COLO668 (cell line): ENCODE measurements around the gene LMF2.

Experiments used
- DNase-seq: peaks from one replicate; lab custom pipeline; 2025; ENCODE audit not compliant: unreplicated experiment; lab: John Stamatoyannopoulos, UW

LMF2 gene

DNA sequence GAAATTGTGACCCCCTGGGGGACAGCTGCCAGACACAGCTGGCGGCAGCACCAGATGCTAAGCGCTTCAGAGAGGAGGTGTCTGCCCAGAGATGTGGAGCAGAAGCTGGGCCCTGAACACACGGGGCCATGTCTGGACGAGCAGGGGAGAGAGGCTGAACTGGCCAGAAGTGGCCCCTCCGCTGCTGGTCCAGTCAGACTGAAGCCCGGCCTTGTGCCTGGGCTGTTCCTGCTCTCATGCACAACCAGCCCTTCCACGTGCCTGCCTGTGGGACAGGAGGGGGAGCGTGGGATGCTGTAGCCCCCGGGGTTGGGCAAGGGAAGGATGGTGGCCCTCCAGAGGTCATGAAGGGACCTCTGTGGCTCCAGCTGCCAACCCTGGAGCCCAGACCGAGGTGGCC, 24.4 kb downstream of the LMF2 start:
- DNase-seq: no peak

DNA sequence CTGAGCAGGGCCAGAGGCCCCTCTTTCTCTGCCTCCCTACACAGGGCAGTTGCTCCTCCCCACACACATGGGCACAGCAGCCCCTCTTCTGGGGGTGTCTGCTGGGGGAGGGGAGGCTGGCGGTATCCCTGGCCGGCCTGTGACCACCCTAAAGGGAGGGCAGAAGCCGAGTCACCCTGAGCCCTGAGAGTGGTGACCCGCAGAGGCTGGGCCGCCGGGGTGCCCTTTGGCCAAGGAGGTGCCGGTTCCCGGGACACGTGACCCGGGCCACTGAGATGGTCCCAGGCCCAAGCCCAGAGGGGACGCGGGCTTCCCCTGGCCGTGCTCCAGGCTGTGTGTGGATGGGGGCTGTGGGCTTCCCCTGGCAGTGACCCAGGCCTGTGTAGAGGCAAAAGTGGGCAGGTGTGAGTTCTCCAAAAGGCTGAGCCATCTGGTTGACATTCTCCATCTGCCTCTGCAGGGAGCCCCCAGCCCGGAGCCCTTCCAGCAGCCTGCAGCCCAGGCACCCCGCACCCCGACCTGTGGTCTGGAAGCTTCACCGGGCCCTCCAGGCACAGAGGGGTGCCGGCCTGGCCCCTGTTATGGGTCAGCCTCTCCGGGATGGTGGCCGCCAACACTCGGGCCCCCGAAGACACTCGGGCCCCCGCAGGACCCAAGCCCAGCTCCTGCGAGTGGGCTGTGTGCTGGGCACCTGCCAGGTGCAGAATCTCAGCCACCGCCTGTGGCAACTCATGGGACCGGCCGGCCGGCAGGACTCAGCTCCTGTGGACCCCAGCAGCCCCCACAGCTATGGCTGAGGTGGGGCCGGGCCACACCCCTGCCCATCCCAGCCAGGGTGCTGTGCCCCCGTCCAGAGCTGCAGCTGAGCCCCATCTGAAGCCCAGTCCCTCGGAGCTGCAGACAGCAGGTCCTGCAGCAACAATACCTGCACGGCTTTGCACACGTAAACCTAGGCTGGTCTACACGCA, 25.1 kb downstream of the LMF2 start:
- DNase-seq: no peak

- DNase-seq: peak; percentile 36
These were observed 25.9 kb downstream of the LMF2 start, which contains the start of gene ADM2 for GRCh38 chr22:50481440-50482106. ADM2 (plus strand) TSS chr22:50481543; CDS start chr22:50481848, 305 bp downstream.

DNA sequence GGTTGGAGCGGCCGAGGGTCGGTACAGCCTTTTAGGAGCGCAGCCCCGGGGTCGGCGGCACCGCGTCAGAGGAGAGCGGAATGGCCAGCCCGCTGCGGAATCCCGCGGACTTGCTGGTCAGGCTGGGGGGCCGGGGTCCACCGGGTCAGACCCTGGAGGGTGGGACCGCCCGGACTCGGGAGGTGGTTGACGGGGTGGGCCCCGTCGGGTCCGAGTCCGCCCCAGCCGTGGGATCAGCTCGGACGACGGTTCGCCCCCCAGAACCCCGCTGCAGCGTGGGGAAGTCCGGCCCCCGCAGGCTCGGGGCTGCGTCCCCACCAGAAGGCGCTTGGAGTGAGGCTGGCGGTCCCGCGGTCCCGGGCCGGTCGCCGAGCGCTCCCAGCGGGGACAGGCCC, 26.5 kb downstream of the LMF2 start:
- no peak for DNase-seq

GRCh38 chr22:50479721-50480120, 27.8 kb downstream of the LMF2 start:
- no peak for DNase-seq

DNA sequence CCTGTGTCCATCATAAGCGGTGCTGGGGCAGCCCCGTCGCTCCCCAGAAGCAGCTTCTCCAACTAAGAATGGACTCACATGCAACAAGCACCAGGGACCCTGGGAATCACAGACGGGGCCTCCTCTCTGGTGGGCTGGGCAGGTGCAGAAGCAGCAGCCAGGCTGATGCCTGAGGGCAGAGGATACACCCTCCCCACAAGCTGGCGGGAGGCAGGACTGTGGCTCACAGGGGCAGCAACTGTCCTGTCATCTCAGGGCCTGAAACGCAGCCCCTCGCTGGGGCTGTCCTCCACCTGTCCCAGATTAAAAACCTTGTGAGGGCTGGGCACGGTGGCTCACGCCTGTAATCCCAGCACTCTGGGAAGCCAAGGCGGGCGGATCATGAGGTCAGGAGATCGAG, 29.6 kb downstream of the LMF2 start:
- DNase-seq: no peak

DNA sequence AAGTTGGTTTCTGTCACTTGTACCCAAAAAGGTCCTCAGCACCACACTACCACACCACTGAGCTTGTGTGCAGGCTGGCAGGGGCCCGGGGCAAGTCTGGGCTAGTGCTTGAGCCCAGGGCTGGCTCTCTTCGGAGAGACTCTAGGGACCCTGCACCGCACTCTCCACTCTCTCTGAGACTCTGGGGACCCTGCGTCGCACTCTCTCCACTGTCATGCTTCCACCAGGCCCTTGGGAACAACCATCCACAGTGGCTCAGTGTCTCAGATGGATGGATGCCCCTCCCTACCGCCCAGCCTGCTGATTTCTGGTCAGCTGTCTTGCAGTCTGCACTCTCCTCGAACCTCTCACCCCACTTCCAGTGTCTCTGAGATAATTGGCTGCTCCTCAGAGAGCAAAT, 30.6 kb downstream of the LMF2 start:
- DNase-seq: no peak

DNA sequence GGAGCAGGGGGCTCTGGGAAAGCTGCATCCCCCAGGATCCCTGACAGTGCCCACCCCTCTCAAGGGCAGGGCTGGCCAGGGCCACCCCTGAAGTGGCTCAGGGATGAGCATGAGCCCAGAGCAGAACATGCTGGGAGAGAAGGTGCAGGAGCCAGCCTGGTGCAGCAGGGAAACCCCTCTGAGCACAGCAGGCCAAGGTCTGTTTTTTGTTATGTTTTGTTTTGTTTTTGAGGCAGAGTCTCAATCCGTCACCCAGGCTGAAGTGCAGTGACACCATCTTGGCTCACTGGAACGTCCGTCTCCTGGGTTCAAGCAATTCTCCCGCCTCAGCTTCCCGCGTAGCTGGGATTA, 31.9 kb downstream of the LMF2 start:
- no peak for DNase-seq

- peak; percentile 95 for DNase-seq
These were observed 32.5 kb downstream of the LMF2 start, which contains the start of gene SBF1 for GRCh38 chr22:50474710-50475651. SBF1 (minus strand) TSS chr22:50475035; CDS start chr22:50474840, 195 bp downstream.

GRCh38 chr22:50473855-50474671, 33.4 kb downstream of the LMF2 start:
- DNase-seq: peak; percentile 46

DNA sequence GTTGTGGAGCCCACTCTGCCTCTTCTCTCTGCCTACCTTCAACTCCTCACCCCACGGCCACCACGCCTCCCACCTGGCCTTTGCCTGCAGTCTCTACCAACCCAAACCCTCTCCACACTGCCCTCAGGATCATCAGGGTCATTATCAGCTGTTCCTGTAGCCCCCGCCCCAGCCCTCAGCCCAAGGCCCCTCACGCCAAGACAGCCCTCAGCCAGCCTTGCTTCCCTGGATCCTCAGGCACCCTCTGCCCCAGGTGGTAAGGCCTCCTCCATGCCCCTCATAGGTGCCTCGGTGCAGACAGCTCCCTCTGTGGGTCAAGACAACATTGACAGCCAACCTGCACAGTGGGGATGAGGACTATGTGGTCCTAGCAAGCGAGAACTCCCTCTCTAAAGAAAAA, 34.4 kb downstream of the LMF2 start:
- DNase-seq: peak; percentile 30

DNA sequence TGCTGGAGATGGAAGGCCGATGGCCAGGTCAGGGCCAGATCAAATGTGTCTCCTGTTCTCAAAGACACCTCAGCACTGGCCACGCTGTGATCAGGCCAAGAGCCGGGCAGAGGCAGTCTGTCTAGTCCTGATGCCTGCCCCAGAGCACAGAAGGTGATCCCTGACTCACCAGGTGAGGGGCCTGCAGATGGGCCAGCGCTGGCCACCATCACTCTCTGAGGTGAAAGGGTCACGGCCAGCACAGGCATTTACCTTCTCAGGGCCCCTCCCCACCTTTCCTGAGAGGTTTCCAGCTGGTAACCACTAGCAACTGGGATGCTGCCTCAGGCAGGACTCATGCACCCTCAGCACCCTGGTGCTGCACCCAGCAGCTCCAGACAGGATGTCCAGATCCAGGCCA, 35.5 kb downstream of the LMF2 start:
- DNase-seq: no peak

- no peak for DNase-seq
These were observed 36.2 kb downstream of the LMF2 start for GRCh38 chr22:50471197-50471847.

DNA sequence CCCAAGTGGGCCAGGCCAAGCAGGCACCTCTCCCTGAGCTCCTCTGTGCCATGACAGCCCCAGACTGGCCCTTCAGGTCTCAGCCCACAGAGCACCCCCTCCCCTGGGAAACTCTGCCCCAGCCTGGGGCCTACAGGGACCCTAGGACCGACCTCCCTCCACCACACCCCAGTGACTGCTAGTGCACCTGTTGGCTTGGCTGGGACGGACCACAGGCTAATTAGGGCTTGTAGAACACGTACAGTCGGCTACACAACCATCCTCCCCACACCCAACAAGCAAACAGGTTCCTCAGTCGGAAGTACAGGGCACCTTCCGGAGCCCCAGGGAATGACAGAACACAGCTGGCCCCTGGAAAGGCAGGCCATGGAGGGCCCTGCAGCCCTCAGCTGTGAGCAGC, 37.0 kb downstream of the LMF2 start:
- peak; percentile 71 for DNase-seq

GRCh38 chr22:50469377-50470305, 37.9 kb downstream of the LMF2 start:
- peak; percentile 93 for DNase-seq

- no peak for DNase-seq
These were observed 38.9 kb downstream of the LMF2 start for GRCh38 chr22:50468626-50469025.

- DNase-seq: peak; percentile 54
These were observed 39.6 kb downstream of the LMF2 start for GRCh38 chr22:50467773-50468440.

DNA sequence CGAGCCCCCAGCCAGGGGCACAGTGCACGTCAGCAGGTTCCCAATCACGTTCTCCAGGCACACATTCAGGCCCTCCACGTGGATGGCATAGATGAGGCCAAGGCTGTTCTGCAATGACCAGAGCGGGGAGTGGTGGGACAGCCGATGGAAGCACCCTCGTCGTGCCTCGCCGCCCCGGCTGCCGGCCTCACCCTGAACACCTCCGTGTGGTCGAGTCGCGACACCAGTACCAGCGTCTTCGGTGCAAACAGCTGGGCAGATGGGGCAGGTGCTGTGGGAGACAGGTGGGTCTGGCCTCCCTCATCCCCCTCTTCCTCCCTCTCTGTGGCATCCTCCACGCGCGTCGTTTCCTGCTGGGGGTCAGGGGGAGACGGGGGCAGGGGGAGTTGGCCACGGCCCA, 40.2 kb downstream of the LMF2 start:
- no peak for DNase-seq
